ENCODE measurements around the gene HTRA3.

DNA sequence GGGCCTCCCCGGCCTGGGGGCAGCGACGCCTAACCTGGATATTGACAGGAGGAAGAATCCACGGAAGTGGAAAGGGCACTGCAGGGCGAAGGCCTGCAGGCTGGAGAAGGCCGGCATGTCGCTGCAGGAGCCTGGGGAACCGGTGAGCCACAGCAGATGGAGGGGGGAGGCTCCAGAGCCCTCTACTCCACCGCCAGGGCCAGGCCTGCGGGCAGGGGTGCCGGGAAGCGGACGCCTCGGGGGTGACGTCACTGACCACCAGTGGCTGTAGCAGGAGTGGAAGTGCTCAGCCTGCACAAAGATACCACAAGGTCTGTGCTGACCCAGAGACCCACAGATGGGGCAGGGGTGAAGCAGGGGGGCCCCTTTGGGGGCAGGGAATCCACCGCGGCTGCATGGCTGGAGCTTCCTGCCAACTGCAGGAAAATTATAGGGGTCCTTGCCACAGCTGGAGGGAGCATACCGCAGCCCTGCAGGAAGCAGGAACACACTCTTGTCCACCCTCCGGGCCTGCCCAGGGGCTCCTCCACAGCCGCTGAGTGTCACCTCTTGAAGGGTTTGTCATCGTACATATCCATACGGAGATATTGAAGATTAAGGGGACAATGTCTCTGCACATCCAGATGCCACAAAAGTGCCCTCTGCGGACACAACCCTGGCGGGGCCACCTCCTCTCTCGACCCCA, 7.6 kb upstream of the HTRA3 start:
- TF ChIP-seq, protein P1, sequence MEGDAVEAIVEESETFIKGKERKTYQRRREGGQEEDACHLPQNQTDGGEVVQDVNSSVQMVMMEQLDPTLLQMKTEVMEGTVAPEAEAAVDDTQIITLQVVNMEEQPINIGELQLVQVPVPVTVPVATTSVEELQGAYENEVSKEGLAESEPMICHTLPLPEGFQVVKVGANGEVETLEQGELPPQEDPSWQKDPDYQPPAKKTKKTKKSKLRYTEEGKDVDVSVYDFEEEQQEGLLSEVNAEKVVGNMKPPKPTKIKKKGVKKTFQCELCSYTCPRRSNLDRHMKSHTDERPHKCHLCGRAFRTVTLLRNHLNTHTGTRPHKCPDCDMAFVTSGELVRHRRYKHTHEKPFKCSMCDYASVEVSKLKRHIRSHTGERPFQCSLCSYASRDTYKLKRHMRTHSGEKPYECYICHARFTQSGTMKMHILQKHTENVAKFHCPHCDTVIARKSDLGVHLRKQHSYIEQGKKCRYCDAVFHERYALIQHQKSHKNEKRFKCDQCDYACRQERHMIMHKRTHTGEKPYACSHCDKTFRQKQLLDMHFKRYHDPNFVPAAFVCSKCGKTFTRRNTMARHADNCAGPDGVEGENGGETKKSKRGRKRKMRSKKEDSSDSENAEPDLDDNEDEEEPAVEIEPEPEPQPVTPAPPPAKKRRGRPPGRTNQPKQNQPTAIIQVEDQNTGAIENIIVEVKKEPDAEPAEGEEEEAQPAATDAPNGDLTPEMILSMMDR (IDR thresholded peaks at IDR 0.05): no peak
- TF ChIP-seq POLR2A (IDR thresholded peaks at IDR 0.05): no peak

Measured in lower leg skin (tissue), 3 donors.